Loucy (cell line): ENCODE results near the gene CACNA1A.

Source experiments
- H2AFZ ChIP-seq: fragments of 200-600 bp; sonication (generic); 2 replicates; pipeline ENCODE4 v1.6.0; 2016; ENCODE audit warnings: antibody characterized with exemption, mild to moderate bottlenecking, low read length, moderate library complexity
- H3F3A ChIP-seq: fragments of 200-600 bp; 2 replicates; pipeline ENCODE4 v1.6.0; 2016; ENCODE audit warnings: antibody characterized with exemption, low read depth, mild to moderate bottlenecking
- H3K27me3 ChIP-seq: fragments of 200-600 bp; sonication (generic); 2 replicates; pipeline ENCODE4 v1.6.1; 2014; ENCODE audit warnings: low read length, mild to moderate bottlenecking; ENCODE audit not compliant: insufficient read depth, poor library complexity, severe bottlenecking
- H3K36me3 ChIP-seq: fragments of 200-600 bp; sonication (generic); 2 replicates; pipeline ENCODE4 v1.6.1; 2016; ENCODE audit warnings: low read length; ENCODE audit not compliant: insufficient read depth
- H3K4me1 ChIP-seq: fragments of 200-600 bp; sonication (generic); 2 replicates; pipeline ENCODE4 v1.5.1; 2014; ENCODE audit warnings: low read length, mild to moderate bottlenecking; ENCODE audit not compliant: insufficient read depth, poor library complexity, severe bottlenecking
- H3K4me2 ChIP-seq: fragments of 200-600 bp; sonication (generic); 2 replicates; pipeline ENCODE4 v1.6.0; 2014; ENCODE audit warnings: antibody characterized with exemption, low read length, low read depth, mild to moderate bottlenecking; ENCODE audit not compliant: poor library complexity, severe bottlenecking
- H3K4me3 ChIP-seq: fragments of 200-600 bp; sonication (generic); 2 replicates; pipeline ENCODE4 v1.5.1; 2014; ENCODE audit warnings: low read length, mild to moderate bottlenecking, mixed read lengths; ENCODE audit not compliant: poor library complexity, severe bottlenecking
- H3K79me2 ChIP-seq: fragments of 200-600 bp; sonication (generic); 2 replicates; pipeline ENCODE4 v1.6.1; 2014; ENCODE audit warnings: low read length; ENCODE audit not compliant: insufficient read depth
- H3K9ac ChIP-seq: fragments of 200-600 bp; sonication (generic); 2 replicates; pipeline ENCODE4 v1.6.0; 2014; ENCODE audit warnings: mild to moderate bottlenecking, low read depth, low read length, moderate library complexity; ENCODE audit not compliant: poor library complexity, severe bottlenecking
- H3K9me2 ChIP-seq: fragments of 200-600 bp; sonication (generic); replicated peaks from 2 replicates; pipeline ENCODE4 v1.6.1; 2016; ENCODE audit warnings: low read depth, low read length, mixed read lengths
- H3K9me3 ChIP-seq: fragments of 200-600 bp; sonication (generic); 2 replicates; pipeline ENCODE4 v1.6.1; 2014; ENCODE audit warnings: mild to moderate bottlenecking, antibody characterized with exemption, low read length, low read depth; ENCODE audit not compliant: insufficient read depth
- H4K20me1 ChIP-seq: fragments of 200-600 bp; sonication (generic); 2 replicates; pipeline ENCODE4 v1.6.0; 2014; ENCODE audit warnings: antibody characterized with exemption, low read length, mild to moderate bottlenecking; ENCODE audit not compliant: insufficient read depth, poor library complexity, severe bottlenecking
- EZH2phosphoT487 ChIP-seq: fragments of 200-600 bp; IDR thresholded peaks from 2 replicates; pipeline ENCODE4 v1.6.1; 2018; ENCODE audit warnings: antibody characterized with exemption, mild to moderate bottlenecking, moderate library complexity, borderline replicate concordance
- TF ChIP-seq, protein P1 (sequence below): fragments of 200-600 bp; sonication (generic); conservative IDR thresholded peaks from 2 replicates; pipeline ENCODE4 v1.5.1; 2014; ENCODE audit warnings: mild to moderate bottlenecking, antibody characterized with exemption, low read length

Gene CACNA1A

GRCh38 chr19:13521066-13521465 lies 14.8 kb upstream of the CACNA1A start:
- H3F3A ChIP-seq: no peaks in the 10 kb centered on the region
- H3K4me3 ChIP-seq: no peak overlapping the region
- H3K4me1 ChIP-seq: no peaks in the 10 kb centered on the region
- no peaks in the 10 kb centered on the region for H3K36me3 ChIP-seq
- no peaks in the 10 kb centered on the region for H3K79me2 ChIP-seq
- H3K4me2 ChIP-seq: no peak overlapping the region
- no peaks in the 10 kb centered on the region for H3K9me3 ChIP-seq
- TF ChIP-seq EZH2phosphoT487: no peak
- TF ChIP-seq, protein P1, sequence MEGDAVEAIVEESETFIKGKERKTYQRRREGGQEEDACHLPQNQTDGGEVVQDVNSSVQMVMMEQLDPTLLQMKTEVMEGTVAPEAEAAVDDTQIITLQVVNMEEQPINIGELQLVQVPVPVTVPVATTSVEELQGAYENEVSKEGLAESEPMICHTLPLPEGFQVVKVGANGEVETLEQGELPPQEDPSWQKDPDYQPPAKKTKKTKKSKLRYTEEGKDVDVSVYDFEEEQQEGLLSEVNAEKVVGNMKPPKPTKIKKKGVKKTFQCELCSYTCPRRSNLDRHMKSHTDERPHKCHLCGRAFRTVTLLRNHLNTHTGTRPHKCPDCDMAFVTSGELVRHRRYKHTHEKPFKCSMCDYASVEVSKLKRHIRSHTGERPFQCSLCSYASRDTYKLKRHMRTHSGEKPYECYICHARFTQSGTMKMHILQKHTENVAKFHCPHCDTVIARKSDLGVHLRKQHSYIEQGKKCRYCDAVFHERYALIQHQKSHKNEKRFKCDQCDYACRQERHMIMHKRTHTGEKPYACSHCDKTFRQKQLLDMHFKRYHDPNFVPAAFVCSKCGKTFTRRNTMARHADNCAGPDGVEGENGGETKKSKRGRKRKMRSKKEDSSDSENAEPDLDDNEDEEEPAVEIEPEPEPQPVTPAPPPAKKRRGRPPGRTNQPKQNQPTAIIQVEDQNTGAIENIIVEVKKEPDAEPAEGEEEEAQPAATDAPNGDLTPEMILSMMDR: no peak
- H3K9ac ChIP-seq: no peak overlapping the region
- no peak overlapping the region for H2AFZ ChIP-seq
- no peaks in the 10 kb centered on the region for H3K9me2 ChIP-seq
- no peaks in the 10 kb centered on the region for H3K27me3 ChIP-seq
- no peaks in the 10 kb centered on the region for H4K20me1 ChIP-seq

DNA sequence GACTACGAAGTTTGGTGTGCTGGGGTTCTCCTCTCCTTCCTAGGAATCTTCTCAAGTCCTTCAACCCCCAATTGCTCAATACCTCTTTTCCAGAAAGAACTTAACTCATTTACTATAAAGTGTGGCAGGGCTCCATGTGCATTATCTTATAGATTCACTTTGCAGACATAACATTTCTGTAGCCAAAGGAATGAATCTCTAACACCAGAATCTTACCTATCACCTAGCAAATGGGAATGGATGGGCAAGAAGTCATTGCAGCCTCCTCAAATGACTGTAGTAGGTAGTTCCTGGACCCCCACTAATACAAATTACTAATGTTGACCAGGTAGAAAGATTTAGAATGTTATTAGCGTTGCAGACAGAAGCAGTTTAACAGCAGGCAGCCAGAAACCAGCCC lies 5.7 kb upstream of the CACNA1A start:
- no peaks in the 10 kb centered on the region for H3K27me3 ChIP-seq
- TF ChIP-seq, protein P1: no peak
- no peak for TF ChIP-seq EZH2phosphoT487
- no peaks in the 10 kb centered on the region for H3K36me3 ChIP-seq

DNA sequence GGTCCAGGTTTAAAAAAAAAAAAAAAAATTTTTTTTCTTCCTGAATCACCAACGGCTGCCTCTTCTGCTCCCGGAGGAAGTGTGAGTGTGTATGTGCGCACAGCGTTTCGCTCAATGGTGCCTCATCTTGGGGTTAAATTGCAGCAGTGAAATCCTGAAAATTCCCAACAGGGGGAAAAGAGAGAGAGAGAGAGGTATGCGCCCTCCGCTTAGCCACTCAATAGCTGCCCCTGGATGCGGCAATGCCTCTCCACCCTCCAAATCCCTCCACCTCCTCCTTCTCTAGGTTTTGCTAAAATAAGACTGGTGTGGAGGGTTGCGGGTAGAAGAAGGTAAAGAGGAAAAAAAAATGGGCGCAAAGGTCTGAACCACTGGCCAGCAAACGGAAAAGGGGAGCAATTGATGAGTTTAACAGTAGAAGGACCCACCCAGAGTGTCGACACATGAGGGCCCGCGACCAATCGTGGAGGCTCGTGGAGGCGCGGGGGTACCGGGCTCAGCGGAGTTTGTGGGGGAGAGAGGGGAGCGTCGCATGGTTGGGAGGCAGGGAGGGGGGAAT lies 853 bp upstream of the CACNA1A start:
- no peaks in the 10 kb centered on the region for H4K20me1 ChIP-seq
- TF ChIP-seq, protein P1: no peak
- TF ChIP-seq EZH2phosphoT487: no peak
- H3K9ac ChIP-seq: no peak overlapping the region
- H3K4me1 ChIP-seq: no peaks in the 10 kb centered on the region
- H3K4me2 ChIP-seq: no peak overlapping the region
- no peak overlapping the region for H3K4me3 ChIP-seq
- no peaks in the 10 kb centered on the region for H3F3A ChIP-seq
- H3K27me3 ChIP-seq: no peaks in the 10 kb centered on the region
- no peaks in the 10 kb centered on the region for H3K79me2 ChIP-seq
- H3K9me2 ChIP-seq: no peaks in the 10 kb centered on the region
- H3K36me3 ChIP-seq: no peaks in the 10 kb centered on the region
- H3K9me3 ChIP-seq: no peaks in the 10 kb centered on the region
- H2AFZ ChIP-seq: no peak overlapping the region

More for the DNA sequence above, 5.7 kb upstream of the CACNA1A start:
- H3K9ac ChIP-seq: no peak overlapping the region
- H3K4me3 ChIP-seq: no peak overlapping the region
- H3K4me2 ChIP-seq: no peak overlapping the region
- H3F3A ChIP-seq: no peaks in the 10 kb centered on the region
- H4K20me1 ChIP-seq: no peaks in the 10 kb centered on the region
- H3K9me2 ChIP-seq: no peaks in the 10 kb centered on the region
- H3K4me1 ChIP-seq: no peaks in the 10 kb centered on the region
- H3K79me2 ChIP-seq: no peaks in the 10 kb centered on the region
- H3K9me3 ChIP-seq: no peaks in the 10 kb centered on the region
- H2AFZ ChIP-seq: no peak overlapping the region
